SHP77 treated with DMSO at 0.1 percent for 48 hours (cell line): ENCODE measurements around the gene SORBS1.

ENCODE experiments used
- DNase-seq: peaks from one replicate; lab custom pipeline; 2025; lab: John Stamatoyannopoulos, UW

Gene SORBS1

DNA sequence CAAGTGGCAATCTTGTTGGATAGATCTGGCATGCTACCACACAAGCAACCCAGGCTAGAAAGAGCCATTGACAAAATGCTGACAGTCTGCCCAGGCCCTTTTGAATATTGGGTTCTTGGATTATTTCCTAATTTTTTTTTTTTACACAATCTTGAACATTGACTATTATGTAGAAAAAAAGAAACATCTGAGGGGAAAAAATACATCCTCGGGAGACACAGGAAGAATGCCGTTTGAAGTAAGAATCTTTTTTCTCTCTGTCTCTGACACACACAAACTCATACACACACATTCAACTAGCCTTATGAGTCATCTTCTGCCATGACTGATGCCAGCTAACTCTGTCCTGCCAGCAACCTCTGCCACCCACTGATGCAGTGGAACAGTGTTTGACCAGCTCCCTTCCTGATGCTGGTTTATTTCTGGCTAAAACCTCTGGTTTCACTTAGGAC, 47.2 kb downstream of the SORBS1 start:
- DNase-seq: no peak

GRCh38 chr10:95513008-95513589, 48.1 kb downstream of the SORBS1 start:
- no peak for DNase-seq

- DNase-seq: no peak
Observed at GRCh38 chr10:95511314-95511713, 49.9 kb downstream of the SORBS1 start.

DNA sequence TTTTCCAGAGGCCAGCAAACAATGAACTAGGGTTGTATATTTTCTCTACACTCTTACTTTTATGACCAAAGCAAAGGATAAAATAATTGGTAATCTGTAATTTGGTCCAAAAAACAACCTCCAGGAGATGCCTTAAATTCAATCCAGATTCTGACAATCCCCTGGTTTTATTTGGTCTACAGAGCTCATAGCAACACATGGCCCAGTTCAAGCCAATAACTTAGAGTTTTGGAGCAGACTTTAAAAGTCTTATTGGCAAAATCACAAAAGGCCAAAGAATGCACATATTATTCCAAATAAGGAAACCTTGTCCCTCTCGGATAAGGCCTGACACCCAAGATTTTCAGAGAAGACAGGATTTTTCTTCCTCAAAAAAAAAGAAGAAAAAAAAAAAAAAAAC, 51.9 kb downstream of the SORBS1 start:
- DNase-seq: no peak

GRCh38 chr10:95508730-95509129, 52.4 kb downstream of the SORBS1 start:
- no peak for DNase-seq

DNA sequence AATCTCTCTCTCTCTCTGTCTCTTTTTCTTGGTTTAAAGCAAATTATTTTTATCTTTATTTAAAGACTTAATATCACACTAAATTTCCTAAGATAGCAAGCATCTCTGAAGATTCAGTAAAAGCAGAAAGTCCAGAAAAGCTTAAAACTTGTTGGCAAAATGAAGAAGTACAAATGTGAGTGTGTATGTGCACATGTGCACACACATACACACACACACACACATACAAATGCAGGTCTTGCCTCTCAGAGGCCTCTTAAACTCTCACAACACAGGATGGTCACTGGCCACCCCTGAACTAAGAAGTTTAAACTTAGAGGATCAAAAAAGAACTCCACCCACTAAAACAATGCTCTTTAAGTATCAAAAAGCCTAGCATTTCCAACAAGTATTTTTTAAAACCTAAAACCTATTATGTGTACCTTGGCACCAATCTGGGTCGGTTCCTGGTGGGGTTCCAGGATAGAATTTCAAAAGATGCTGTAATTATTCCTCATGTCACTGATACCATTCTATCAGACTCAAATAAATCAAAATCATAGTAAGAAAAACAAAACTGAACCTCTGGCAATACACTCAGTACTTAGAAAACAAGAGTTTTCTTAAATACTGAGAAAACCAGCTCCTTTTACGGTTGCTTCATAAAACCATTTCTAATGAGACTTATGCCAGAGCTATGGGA, 55.0 kb downstream of the SORBS1 start:
- DNase-seq: no peak

DNA sequence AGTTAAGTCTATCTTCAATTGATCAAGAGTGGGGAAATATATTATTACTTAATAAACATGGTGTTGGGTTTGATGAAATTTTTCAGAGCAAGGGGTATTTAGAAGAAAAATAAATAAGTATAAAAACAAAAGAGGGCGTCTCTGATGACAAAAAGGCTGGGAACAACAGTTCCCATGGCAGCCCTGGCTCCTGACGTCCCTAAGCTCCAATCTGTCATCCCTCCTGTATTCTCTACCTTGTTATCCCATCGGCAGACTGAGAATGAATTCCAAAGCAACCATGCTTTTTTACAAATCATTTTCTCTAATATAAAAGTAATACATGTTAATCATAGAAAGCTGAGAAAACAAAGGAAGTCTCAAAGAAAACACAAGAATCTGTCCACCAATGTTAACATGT, 55.5 kb downstream of the SORBS1 start:
- DNase-seq: no peak

DNA sequence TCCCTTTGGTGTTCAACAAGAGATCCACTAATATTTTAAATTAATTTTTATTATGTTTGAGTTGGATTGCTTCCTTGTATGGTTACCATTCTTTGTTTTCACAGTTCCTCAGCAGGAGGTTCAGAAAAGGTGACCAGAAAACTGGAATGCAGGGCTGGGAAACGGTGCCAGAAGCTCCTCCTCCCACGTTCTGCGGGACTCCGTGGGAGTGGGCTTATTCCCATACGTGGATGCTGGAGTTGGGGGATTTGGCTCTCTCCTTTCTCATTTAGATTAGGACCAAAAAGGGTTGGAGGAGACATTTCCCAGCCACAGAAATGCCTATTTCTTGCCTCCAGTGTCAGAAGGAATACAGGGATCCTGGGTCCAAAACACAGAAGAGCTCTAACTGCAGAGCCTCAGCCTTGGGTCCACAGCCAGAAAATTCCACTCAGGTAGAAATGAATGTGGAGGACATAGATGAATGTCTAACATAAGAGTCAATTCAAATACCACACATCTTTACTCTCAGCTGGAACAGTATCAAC, 56.0 kb downstream of the SORBS1 start:
- DNase-seq: no peak

GRCh38 chr10:95504246-95504691, 56.9 kb downstream of the SORBS1 start:
- DNase-seq: no peak

DNA sequence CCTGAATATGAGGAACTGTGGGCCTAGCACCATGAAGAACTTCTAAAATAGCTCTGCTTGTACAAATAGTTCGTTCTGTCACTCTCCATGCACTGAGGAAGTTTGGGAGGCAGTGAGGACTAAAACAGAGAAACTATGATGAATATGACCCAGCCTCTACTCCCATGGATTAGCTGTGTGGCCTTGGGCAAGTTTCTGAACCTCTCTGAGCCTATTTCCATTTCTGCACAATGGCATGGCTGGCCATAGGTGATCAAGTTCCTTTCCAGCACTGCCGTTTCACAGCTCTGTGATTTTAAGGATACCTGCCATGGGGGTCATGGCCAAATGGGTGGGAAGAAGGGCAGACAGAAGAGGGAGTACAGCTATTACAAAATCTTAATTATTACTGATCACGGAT, 57.6 kb downstream of the SORBS1 start:
- DNase-seq: no peak

DNA sequence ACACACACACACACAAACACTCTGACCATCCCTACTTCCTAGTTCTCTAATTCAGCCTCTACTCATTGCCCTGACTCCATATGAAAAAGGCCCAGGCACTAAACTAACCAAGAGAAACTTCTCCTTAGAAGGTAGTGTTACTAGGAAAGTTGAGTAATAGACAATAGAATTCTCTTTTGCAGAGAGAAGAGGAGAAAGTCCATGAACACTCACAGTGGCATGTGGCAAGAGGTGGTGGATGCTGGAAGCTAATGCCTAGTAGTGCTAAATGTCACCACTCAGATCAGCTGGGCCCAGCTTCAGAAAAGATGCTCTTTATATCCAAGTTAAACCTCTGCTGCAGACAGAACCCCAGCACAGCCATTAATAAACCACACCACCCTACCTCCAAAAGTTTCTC, 58.2 kb downstream of the SORBS1 start:
- DNase-seq: no peak

DNA sequence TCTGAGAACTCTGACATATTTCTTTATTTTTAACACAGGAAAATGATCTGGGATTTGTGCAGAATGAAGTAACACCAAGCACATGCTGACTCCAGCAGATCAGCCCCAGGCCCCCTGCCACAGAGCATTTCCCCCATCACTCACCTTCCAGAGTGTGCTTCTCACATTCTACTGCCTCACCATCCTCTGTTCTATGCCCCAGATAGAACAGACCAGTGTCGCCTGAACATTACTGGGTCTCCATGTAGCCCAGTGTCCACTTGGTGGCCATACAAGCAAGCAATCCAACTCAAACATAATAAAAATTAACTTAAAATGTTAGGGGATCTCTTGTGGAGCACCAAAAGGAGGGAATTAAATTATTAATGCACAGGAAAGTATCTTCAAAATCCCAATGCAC, 58.8 kb downstream of the SORBS1 start:
- DNase-seq: no peak

DNA sequence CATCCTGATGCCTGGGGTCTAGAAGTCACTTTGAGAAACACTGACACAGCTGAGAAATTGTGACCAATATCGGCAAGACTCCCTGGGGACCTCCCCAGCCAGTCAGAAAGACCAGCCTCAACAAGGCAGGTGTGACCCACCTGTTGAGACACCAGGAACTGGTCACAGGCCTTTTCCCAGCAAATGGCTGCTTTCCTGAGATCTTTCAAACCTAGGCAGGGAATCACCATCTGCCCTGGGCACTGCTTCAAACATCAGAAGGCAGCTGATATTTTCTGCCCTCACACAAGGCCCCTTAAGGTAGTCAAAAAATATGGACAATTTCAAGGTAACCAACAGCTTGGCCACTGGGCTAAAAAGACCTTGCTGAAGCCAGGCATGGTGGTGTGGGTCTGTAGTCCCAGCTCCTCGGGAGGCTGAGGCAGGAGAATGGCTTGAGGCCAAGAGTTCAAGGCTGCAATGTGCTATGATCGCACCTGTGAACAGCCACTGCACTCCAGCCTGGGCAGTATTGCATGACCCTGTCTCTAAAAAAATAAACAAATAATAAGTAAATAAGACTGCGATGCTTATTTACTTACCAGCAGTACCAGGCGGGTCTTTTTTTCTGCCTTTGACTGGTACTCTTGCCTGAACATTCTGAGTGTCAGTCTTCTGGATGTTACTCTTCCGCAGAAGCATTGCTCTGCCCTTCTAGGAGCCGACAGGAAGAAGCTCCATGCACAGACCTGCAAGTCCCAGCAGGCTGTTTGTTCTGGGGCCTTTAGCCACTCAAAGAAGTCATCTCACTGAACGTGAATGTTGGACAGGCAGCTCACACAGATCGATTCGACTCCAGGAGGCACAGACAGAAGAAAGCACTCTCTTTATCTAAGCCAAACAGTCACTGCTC, 59.7 kb downstream of the SORBS1 start:
- no peak for DNase-seq

- no peak for DNase-seq
Observed at GRCh38 chr10:95500649-95501048, 60.5 kb downstream of the SORBS1 start.

GRCh38 chr10:95500097-95500496, 61.1 kb downstream of the SORBS1 start:
- no peak for DNase-seq

DNA sequence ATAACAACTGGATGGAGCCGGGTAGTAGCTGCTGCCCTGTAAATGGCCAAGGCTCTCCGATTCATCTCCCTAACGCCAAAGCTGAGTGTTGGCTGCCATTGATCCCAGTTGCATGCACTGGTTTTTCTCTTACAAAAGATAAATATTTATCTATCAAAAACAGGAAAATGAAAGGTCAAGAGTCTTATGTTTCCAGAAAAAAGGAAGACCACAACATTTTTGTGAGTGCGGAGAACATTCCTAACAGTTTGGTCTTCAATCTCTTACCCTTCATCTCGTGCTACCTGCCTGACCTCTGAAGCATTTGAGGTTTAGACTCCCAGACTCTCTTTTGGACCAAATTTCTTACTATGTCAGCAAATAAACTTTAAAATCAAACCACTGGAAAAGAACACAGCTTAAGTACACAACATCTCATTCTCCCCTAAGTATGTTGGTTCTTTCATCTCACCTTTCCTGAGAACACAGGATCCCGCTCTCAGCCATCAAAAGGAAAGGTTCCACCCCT, 61.6 kb downstream of the SORBS1 start:
- DNase-seq: no peak

GRCh38 chr10:95496951-95497350, 64.2 kb downstream of the SORBS1 start:
- no peak for DNase-seq

- no peak for DNase-seq
Observed at GRCh38 chr10:95496246-95496911, 64.8 kb downstream of the SORBS1 start.

DNA sequence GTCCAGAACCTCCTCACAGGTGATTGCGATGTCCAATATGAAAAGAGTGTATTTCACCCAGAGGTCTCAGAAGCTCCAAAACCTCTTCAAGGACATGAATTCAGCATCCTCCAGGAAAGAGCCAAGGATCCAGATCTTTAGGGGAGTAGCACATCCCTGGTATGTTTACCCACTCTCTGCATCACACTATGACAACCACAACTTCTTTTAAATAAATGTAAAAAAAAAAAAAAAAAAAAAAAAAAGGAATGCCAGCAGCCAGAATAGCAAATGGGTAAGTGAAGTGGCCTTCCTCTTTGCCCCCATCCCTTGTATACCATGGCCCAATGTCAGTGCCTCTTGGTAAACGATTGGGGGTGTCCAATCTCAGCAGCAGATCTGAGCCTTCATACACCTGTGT, 67.3 kb downstream of the SORBS1 start:
- DNase-seq: no peak

GRCh38 chr10:95487994-95488393, 73.2 kb downstream of the SORBS1 start:
- no peak for DNase-seq

- DNase-seq: no peak
Observed at GRCh38 chr10:95485056-95485844, 75.9 kb downstream of the SORBS1 start.
